DMS79 treated with DMSO at 0.1 percent for 48 hours (cell line): Measurements from ENCODE around the gene ZNF316.

Experiments used
- DNase-seq: peaks from one replicate; lab custom pipeline; 2025; lab: John Stamatoyannopoulos, UW

Gene ZNF316

GRCh38 chr7:6636741-6637543, at the start of gene ZNF316:
Gene ZNF316 (plus strand): TSS chr7:6637318. CDS start chr7:6642410, 5,092 bp downstream.
- no peak for DNase-seq

- no peak for DNase-seq
Measured at GRCh38 chr7:6588566-6588965, 48.6 kb upstream of the ZNF316 start.

DNA sequence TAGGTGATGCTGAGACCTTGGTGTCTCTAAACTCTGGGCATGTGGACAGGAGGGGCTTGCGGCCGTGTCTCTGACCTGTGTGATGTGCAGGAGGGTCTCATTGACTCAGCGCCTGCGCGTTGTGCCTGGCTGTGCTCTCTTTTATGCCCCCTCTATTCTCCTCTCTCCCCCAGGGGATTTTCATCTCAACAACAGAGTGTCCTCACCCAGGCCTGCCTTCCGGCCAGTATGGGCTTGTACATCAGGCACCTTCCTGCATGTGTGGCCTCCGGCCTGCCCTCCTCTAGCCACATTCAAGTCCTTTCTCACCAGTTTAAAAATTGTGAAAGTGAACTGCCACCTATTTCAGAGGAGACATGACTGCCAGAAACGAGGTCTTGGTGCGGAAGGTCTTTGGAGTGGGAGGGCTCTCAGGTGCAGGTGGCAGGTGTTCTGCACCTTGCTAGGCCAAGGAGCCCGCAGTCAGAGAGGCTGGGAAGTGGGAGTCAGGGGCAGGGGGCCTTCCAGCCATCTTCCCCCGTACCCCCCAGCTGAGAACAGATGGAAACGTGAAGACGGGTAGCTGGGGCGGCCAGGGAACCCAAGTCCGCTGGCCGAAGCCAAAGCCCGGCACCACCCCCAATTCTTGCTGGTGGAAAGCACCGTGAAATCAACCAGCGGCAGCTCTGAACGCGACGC, 47.8 kb upstream of the ZNF316 start:
- no peak for DNase-seq

- peak; percentile 55 for DNase-seq
Measured at GRCh38 chr7:6589829-6590644, 47.1 kb upstream of the ZNF316 start, which contains the start of gene INTS15. Gene INTS15 (plus strand): TSS chr7:6590021. CDS start chr7:6590284, 263 bp downstream.

DNA sequence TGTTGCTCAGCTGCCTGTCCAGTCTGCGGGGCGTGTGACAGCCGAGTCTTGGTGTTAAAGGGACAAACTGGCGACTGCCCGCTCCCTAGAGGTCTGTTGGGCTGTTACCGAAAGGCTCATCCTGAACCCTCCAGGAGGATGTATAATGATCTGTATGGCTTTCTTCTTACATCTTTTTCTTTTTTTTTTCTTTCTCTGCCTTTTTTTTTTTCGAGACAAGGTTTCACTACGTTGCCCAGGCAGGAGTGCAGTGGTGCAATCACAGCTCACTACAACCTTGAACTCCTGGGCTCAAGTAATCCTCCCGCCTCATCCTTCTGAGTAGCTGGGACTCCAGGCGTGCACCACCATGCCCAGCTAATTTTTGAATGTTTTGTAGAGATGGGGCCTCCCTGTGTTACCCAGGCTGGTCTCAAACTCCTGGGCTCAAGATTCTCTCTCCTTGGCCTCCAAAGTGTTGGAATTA, 46.4 kb upstream of the ZNF316 start:
- DNase-seq: peak; percentile 19

GRCh38 chr7:6600093-6600492, 37.0 kb upstream of the ZNF316 start:
- no peak for DNase-seq

DNA sequence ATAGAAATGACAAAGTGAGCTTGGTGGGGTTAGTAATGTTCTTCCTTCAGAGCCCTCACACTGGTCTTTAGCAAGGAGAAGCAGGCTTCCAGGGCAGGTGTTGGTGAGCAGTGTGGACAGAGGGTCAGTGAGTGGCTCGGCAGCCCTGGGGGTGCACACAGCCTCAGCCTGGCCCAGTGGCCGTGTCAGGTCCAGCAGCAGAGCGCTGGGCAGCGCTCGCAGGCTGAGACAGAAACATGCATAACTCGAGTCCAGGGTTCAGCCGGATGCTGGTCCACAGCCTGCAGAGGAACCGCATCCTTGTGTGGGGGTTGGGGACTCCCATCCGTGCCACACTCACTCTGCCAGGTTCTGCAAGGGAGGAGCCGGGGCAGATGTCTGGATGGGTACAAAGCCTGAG, 32.7 kb upstream of the ZNF316 start:
- no peak for DNase-seq

DNA sequence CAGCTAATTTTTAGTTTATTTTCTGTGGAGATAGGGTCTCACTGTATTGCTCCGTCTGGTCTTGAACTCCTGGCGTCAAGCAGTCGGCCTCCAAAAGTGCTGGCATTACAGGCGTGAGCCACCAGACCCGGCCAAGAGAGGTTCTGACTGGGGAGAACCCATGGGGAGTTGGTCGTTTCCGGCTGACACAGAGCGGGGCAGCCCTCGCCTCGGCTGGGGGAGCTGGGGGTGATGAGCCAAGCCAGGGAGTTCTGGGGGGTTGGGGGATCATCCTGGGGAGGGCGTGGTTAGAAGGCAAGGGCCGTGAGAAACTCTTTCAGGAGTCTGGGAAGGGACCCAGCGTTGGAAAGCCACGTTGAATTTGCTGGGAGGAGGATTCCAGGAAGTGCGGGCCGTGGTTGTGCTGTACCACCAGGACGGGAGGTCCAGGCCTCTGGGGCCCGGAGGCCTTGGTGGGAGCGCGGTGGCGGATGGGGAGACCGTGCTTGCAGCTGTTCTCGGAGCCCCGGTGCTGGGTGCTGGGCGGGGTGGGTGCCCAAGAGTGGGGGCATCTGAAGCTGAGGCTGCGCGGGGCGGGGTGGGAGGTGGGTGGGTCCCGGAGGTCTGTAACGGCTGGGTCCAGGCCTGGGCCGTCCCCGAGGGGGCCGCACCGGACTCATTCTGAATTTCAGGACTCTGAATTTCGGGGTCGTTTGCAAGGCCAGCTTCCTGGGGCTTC, 30.1 kb upstream of the ZNF316 start:
- no peak for DNase-seq

GRCh38 chr7:6607651-6608051, 29.5 kb upstream of the ZNF316 start:
- no peak for DNase-seq

DNA sequence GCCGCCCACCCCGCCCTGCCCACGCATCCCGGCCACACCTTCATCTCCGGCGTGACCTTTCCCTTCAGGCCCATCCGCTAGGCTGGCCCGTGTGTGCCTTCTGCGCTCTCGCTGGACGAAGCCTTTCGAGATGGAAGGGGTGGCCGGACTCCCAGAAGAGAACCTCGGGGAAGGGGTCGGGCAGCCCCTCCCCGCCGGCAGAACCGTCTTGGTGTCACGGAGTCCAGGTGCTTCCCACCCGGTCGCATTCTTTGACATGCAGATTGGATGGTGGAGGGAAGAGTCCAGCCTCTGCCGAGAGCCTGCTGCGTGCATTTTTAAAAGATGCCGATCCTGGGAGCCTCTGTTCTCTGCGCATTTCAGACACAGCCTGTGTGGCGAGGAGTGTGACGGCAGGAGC, 29.0 kb upstream of the ZNF316 start:
- no peak for DNase-seq

- no peak for DNase-seq
Measured at GRCh38 chr7:6608794-6609193, 28.3 kb upstream of the ZNF316 start.

DNA sequence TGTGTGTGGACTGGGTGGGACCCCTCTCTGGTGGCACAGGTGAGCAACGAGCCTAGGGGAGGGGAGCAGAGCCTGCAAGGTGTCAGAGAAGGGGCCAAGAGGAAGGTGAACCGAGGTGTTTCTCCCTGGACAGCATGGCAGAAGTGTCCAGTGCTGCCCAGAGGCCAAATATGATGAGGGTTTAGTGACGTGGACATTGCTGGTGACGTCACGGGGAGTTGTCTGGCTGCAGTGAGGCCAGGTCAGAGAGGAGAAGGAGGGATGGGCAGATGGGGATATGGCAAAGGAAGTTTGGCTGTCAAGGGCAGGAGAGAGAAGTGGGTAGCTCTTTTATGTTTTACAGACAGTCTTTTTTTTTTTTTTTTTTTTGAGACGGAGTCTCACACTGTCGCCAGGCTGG, 24.3 kb upstream of the ZNF316 start:
- DNase-seq: no peak

GRCh38 chr7:6613706-6614105, 23.4 kb upstream of the ZNF316 start:
- no peak for DNase-seq

DNA sequence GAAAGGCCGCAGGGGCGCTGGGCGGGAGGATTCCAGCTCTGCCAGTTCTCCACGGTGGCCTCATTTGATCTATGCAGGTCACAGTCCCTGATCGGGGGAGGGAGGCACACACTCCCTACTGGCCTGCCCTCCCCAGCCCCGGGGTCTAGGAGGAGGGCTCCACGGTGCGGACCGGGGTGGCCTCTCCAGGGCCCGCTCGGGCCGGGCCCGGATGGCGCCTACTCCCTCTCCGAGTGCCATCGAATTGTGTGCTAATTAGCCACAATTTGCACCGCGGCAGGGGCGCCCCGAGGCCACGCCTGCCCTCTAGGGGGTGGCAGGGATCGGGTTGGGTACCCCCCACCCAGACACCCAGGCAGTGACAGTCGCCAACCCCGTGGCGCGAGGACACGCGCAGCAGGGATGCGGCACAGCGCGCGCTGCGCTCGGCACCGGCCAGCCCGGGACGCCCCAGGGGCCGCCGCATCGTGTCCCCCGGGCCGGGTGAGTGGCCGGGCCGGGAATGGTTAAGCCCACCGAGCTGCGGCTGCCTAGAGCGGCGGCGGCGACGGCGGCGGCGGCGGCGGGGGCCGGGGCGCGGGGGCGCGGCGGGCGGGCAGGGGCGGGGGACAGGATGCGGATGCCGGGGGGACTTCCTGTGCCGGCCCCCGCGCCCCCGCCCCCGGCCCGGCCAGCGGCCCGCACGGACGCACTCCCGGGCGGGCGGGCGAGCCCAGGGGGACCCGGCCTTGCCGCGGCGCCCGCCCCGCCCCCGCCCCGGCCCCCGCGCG, 22.0 kb upstream of the ZNF316 start, which contains the start of gene ZNF853:
TSS of gene ZNF853 (plus strand) at position 658 of the 770 bp plus-strand sequence. CDS start 565 bp downstream, outside the sequence.
- no peak for DNase-seq

DNA sequence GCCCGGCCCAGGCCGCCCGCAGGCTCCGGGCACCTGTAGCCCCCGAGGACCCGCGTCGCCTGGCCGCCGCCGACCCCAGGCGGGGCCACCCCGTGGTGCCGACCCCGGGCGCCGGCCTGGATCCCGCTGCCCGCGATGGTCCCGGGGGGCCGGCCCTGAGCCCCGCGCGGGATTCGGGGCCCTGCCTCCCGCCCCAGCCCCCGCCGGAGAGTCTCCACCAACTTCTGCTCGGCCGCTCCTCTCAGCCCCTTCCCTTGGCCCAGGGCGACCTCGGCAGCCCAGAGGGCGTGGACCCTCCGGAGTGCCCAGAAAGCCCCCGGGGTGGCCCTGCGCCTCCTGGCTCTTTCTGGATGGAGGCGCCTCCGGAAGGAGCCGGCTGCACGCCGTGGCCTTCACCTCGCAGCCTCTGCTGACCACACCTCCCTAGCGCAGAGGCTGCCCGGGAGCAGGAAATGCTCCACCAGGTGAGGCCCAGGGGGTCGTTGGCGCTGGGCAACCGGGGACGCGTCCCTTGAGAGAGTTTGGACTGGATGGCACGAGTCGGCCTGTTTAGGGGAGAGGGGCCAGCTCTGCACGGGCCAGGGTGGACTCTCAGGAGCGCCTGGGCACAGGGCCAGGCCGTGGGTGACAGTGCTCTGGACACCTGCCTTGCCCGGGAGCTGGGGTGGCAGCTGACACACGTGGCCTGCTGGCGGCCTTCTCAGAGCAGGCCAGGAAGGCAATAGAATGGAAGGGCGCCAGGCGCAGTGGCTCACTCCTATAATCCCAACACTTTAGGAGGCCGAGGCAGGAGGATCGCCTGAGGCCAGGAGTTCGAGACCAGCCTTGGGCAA, 21.2 kb upstream of the ZNF316 start:
- no peak for DNase-seq

GRCh38 chr7:6616854-6617643, 20.1 kb upstream of the ZNF316 start:
- DNase-seq: no peak

GRCh38 chr7:6618621-6619020, 18.5 kb upstream of the ZNF316 start:
- DNase-seq: no peak

GRCh38 chr7:6619961-6620360, 17.2 kb upstream of the ZNF316 start:
- no peak for DNase-seq
